NB4 (cell line): ENCODE results near the gene AGPS.
A peak's percentile ranks its signal among the peaks of the same experiment; 100 is the strongest.

Source experiments
- CTCF ChIP-seq: IDR thresholded peaks from one replicate; pipeline ENCODE4 v1.5.1; 2012; ENCODE audit warnings: low read depth, low read length
- MAX ChIP-seq: IDR thresholded peaks from 2 replicates; pipeline ENCODE4 v1.6.1; 2011; ENCODE audit warnings: low read depth, low read length
- MYC ChIP-seq: IDR thresholded peaks from 2 replicates; pipeline ENCODE4 v1.6.1; 2011; ENCODE audit warnings: low read depth, low read length
- POLR2A ChIP-seq: IDR thresholded peaks from 2 replicates; pipeline ENCODE4 v1.6.1; 2011; ENCODE audit warnings: mild to moderate bottlenecking; ENCODE audit not compliant: insufficient read length; ENCODE audit errors: extremely low read depth

DNA sequence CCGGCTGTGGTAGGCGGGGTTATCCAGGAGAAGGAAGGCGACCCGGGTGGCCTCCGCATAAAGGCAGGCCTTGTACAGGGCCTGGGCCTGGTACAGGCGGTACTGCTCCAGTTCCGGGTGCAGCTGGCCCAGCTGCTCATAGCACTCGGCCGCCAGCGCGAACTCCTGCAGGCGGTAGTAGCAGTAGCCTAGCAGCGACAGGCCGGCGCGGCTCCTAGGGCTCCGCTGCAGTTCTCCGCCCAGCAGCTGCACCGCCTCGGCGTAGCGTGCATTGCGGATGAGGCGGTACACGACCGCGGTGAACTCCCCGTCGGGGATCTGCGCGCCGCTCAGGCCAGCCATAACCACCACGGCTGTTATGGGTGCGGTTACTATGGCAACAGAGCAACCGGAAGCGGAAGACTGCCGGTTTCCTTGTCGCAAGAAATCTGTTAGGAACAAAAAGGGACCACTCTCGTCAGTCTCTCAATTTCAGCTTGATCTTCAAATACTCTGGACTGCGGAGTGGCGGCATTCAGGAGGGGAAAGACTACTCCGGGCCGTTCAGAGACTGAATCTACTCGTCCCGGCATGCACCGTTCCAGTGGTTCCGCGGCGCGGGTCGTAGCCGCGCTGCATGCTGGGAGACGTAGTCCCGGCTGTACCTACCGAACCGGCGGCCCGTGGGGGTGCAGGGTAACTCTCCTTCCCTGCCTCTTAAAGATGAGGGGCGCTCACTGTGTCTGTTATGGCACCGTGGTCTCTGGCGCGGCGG is 160.0 kb downstream of the AGPS start:
- peak; percentile 41 for TF ChIP-seq POLR2A
- no peak for TF ChIP-seq CTCF
- TF ChIP-seq MYC, result peak; percentile 64
- peak; percentile 48; the same call in 1 of the 2 replicates for TF ChIP-seq MAX
